ENCODE results near the gene SHISA9. TPM values are rescaled to one million over a fixed set of nuclear protein-coding genes. Genes with fewer than 3 reads are reported as not detected.

Gene SHISA9
- total RNA-seq, 3 donors from 2014 or later: 0.87 to 7.3 (median 3.0) TPM

- Histone ChIP-seq H3K36me3 (ENCODE audit: low read depth) (no peaks in the 10 kb centered on the region), H3K4me3 (no peak overlapping the region), H3K9me3 (no peaks in the 10 kb centered on the region), H3K4me1 (ENCODE audit: low read depth) (no peaks in the 10 kb centered on the region)
- no peak for TF ChIP-seq CTCF (IDR thresholded peaks at IDR 0.05)
- ATAC-seq (no peak), DNase-seq (no peak)
- intact Hi-C loops (cut with DNase I, micrococcal nuclease): no loop called here
Measured at GRCh38 chr16:12985516-12985915, 84.1 kb downstream of the SHISA9 start.

- Histone ChIP-seq H3K9me3 (no peaks in the 10 kb centered on the region), H3K4me3 (no peak overlapping the region), H3K36me3 (ENCODE audit: low read depth) (no peaks in the 10 kb centered on the region), H3K4me1 (ENCODE audit: low read depth) (no peaks in the 10 kb centered on the region)
- no peak for DNase-seq
- TF ChIP-seq CTCF (IDR thresholded peaks at IDR 0.05): no peak
- ATAC-seq: no peak
- intact Hi-C loops (cut with DNase I, micrococcal nuclease): no loop called here
Measured at GRCh38 chr16:12988071-12988470, 86.7 kb downstream of the SHISA9 start.

GRCh38 chr16:12992066-12992465, 90.7 kb downstream of the SHISA9 start:
- Histone ChIP-seq H3K36me3 (ENCODE audit: low read depth) (no peaks in the 10 kb centered on the region), H3K4me1 (ENCODE audit: low read depth) (no peaks in the 10 kb centered on the region), H3K4me3 (no peak overlapping the region), H3K9me3 (no peaks in the 10 kb centered on the region)
- TF ChIP-seq CTCF (IDR thresholded peaks at IDR 0.05): no peak
- DNase-seq: no peak
- ATAC-seq: no peak
- intact Hi-C loops (cut with DNase I, micrococcal nuclease): no loop called here

- Histone ChIP-seq H3K9me3 (no peaks in the 10 kb centered on the region), H3K4me3 (no peak overlapping the region), H3K36me3 (ENCODE audit: low read depth) (no peaks in the 10 kb centered on the region), H3K4me1 (ENCODE audit: low read depth) (no peaks in the 10 kb centered on the region)
- TF ChIP-seq CTCF (IDR thresholded peaks at IDR 0.05): no peak
- ATAC-seq (no peak), DNase-seq (no peak)
- intact Hi-C loops (cut with DNase I, micrococcal nuclease): no loop called here
Measured at GRCh38 chr16:12994402-12994801, 93.0 kb downstream of the SHISA9 start.

GRCh38 chr16:12995721-12996372, 94.4 kb downstream of the SHISA9 start:
- intact Hi-C loops (cut with DNase I, micrococcal nuclease): no loop called here
- no peak for ATAC-seq
- no peak for TF ChIP-seq CTCF (IDR thresholded peaks at IDR 0.05)
- Histone ChIP-seq H3K4me3 (no peak overlapping the region), H3K4me1 (ENCODE audit: low read depth) (no peaks in the 10 kb centered on the region), H3K36me3 (ENCODE audit: low read depth) (no peaks in the 10 kb centered on the region), H3K9me3 (no peaks in the 10 kb centered on the region)
- DNase-seq: no peak
